GM18873 (cell line): ENCODE results near the gene STIMATE.

Experiments used
- ATAC-seq: cut with Tn5 transposase; IDR thresholded peaks from one replicate; pipeline ENCODE4 v1.9.1; 2021; ENCODE audit warnings: mild to moderate bottlenecking, moderate library complexity, moderate number of reproducible peaks; ENCODE audit not compliant: unreplicated experiment, low FRiP score

The STIMATE gene

GRCh38 chr3:52794612-52795099 is 102.7 kb downstream of the STIMATE start, which contains the start of gene ITIH3:
Gene ITIH3, plus strand, starts transcription at chr3:52794796. Its CDS starts 8 bp downstream, at chr3:52794804.
- no peak for ATAC-seq

GRCh38 chr3:52793702-52794611 is 103.4 kb downstream of the STIMATE start:
- no peak for ATAC-seq

GRCh38 chr3:52792961-52793695 is 104.2 kb downstream of the STIMATE start:
- no peak for ATAC-seq

GRCh38 chr3:52792413-52792812 is 104.9 kb downstream of the STIMATE start:
- no peak for ATAC-seq

- ATAC-seq = no peak
Observed at GRCh38 chr3:52791928-52792327, 105.4 kb downstream of the STIMATE start.

- ATAC-seq = no peak
Observed at GRCh38 chr3:52791366-52791765, 106.0 kb downstream of the STIMATE start.

GRCh38 chr3:52790741-52791140 is 106.6 kb downstream of the STIMATE start:
- ATAC-seq = no peak

GRCh38 chr3:52790337-52790736 is 107.0 kb downstream of the STIMATE start:
- no peak for ATAC-seq

GRCh38 chr3:52789746-52790040 is 107.7 kb downstream of the STIMATE start:
- ATAC-seq = no peak

GRCh38 chr3:52788890-52789745 is 108.2 kb downstream of the STIMATE start:
- no peak for ATAC-seq

GRCh38 chr3:52787672-52788625 is 109.4 kb downstream of the STIMATE start:
- ATAC-seq = no peak

GRCh38 chr3:52787246-52787645 is 110.1 kb downstream of the STIMATE start:
- no peak for ATAC-seq
